Epithelial cell of umbilical artery (primary cell): Measurements from ENCODE around the gene MICALL1. TPM values are rescaled to one million over a fixed set of nuclear protein-coding genes. Genes with fewer than 3 reads are reported as not detected.

Experiments used
- total RNA-seq: library from RNA; depleted of rRNA; stranded (reverse); fragments of >200 nt; gene quantifications from 2 replicates; pipeline ENCODE4 v1.2.3, GENCODE V29; 2014

MICALL1 gene
- 22.7 and 23.7 TPM in 2 replicates for total RNA-seq

GRCh38 chr22:37905534-37906363, at the start of gene MICALL1:
Gene MICALL1 (plus strand): TSS chr22:37906297. CDS start chr22:37906423, 126 bp downstream.

GRCh38 chr22:37953437-37954179, 47.5 kb downstream of the MICALL1 start, which contains the start of the genes C22orf23 and POLR2F:
Gene C22orf23 (minus strand): TSS chr22:37953601. CDS start chr22:37953149, 452 bp downstream.
Gene POLR2F (plus strand): TSS chr22:37953699. CDS start chr22:37953788, 89 bp downstream.

GRCh38 chr22:37983860-37984791, 78.0 kb downstream of the MICALL1 start, which contains the start of gene SOX10:
Gene SOX10 (minus strand): TSS chr22:37984555. CDS start chr22:37983784, 771 bp downstream.

Other genes with a start within 250 kb of the MICALL1 start
- 8.2 and 13.6 TPM in 2 replicates for gene PDXP, start 247.6 kb upstream of the MICALL1 start, total RNA-seq
- gene LGALS1, start 230.7 kb upstream of the MICALL1 start, total RNA-seq, result 7,376 and 9,538 TPM in 2 replicates
- gene NOL12, start 220.0 kb upstream of the MICALL1 start, total RNA-seq, result 25.0 and 49.2 TPM in 2 replicates
- 66.9 and 70.8 TPM in 2 replicates for gene TRIOBP, start 209.2 kb upstream of the MICALL1 start, total RNA-seq
- 38.1 and 57.2 TPM in 2 replicates for gene GCAT, start 98.4 kb upstream of the MICALL1 start, total RNA-seq
- 0.32 TPM in 1 of 2 replicates, not detected in the other for gene GALR3, start 82.9 kb upstream of the MICALL1 start, total RNA-seq
- 42.9 and 46.8 TPM in 2 replicates for gene ANKRD54, start 62.0 kb upstream of the MICALL1 start, total RNA-seq
- gene EIF3L, start 56.9 kb upstream of the MICALL1 start, total RNA-seq, result 173 and 313 TPM in 2 replicates
- 0.32 TPM in 1 of 2 replicates, not detected in the other for gene C22orf23, start 47.3 kb downstream of the MICALL1 start, total RNA-seq
- gene POLR2F, start 47.4 kb downstream of the MICALL1 start, total RNA-seq, result 46.0 and 78.0 TPM in 2 replicates
- gene SOX10, start 78.3 kb downstream of the MICALL1 start, total RNA-seq, result not detected in 2 replicates
- gene PICK1, start 151.1 kb downstream of the MICALL1 start, total RNA-seq, result 5.8 and 17.8 TPM in 2 replicates
- gene SLC16A8, start 177.9 kb downstream of the MICALL1 start, total RNA-seq, result under 0.01 TPM in 1 of 2 replicates, not detected in the other
- gene BAIAP2L2, start 204.4 kb downstream of the MICALL1 start, total RNA-seq, result not detected in 2 replicates